Heart right ventricle (tissue), 16 donors: ENCODE data around the gene MFAP2. TPM values are rescaled to one million over a fixed set of nuclear protein-coding genes. Genes with fewer than 3 reads are reported as not detected.

Experiments used
- ATAC-seq, 8 donors: fragments of 200-7000 bp; cut with Tn5 transposase; one replicate each; pipeline ENCODE4 v1.9.1; 2020; ENCODE audit warnings: mild to moderate bottlenecking in 8 of 8, moderate library complexity in 8 of 8, moderate number of reproducible peaks in 1 of 8
- DNase-seq, 2 donors: peaks; one replicate each; pipeline ENCODE4 v3.0.0-alpha.2; 2020
- H3K27ac ChIP-seq, 10 donors: fragments of 200-600 bp; sonication (generic) in 2 of 10; one replicate each; pipeline versions ENCODE4 v1.5.0 to v1.8.0; 2020 to 2022; ENCODE audit warnings: mild to moderate bottlenecking in 3 of 10
- H3K27me3 ChIP-seq, 7 donors: fragments of 200-600 bp; one replicate each; pipeline ENCODE4 v1.8.0; 2021 to 2022; ENCODE audit warnings: mild to moderate bottlenecking in 2 of 7
- H3K36me3 ChIP-seq, 9 donors: fragments of 200-600 bp; sonication (generic) in 1 of 9; one replicate each; pipeline versions ENCODE4 v1.5.0 to v1.8.0; 2020 to 2022; ENCODE audit warnings: mild to moderate bottlenecking in 2 of 9
- H3K4me1 ChIP-seq, 9 donors: fragments of 200-600 bp; sonication (generic) in 1 of 9; one replicate each; pipeline versions ENCODE4 v1.5.0 to v1.8.0; 2020 to 2022; ENCODE audit warnings: mild to moderate bottlenecking in 4 of 9
- H3K4me3 ChIP-seq, 10 donors: fragments of 200-600 bp; sonication (generic) in 2 of 10; one replicate each; pipeline versions ENCODE4 v1.5.0 to v1.8.0; 2020 to 2022; ENCODE audit warnings: mild to moderate bottlenecking in 7 of 10, moderate library complexity in 2 of 10
- H3K9me3 ChIP-seq, 11 donors: fragments of 200-600 bp in 10 of 11; sonication (generic) in 2 of 11; one replicate each; pipeline versions ENCODE4 v1.5.0 to v1.8.0; 2013 to 2022; ENCODE audit warnings: mild to moderate bottlenecking in 2 of 11, control low read depth in 1 of 11, moderate library complexity in 1 of 11
- CTCF ChIP-seq, 9 donors: fragments of 200-600 bp; sonication (generic) in 2 of 9; IDR thresholded peaks; one replicate each; pipeline versions ENCODE4 v1.5.0 to v1.8.0; 2021 to 2022; ENCODE audit warnings: antibody characterized with exemption in 9 of 9, mild to moderate bottlenecking in 5 of 9, moderate library complexity in 1 of 9
- WGBS, 2 donors: extraction: QIAGEN DNeasy Blood & Tissue Kit; methylation state at CpG; one replicate each; pipeline ENCODE4 v1.1.7; 2013; ENCODE audit warnings: inconsistent platforms in 1 of 2; 5-methylcytosine and 5-hydroxymethylcytosine counted together
- intact Hi-C, 10 donors: fragments of 100-400 bp; cut with DNase I; formaldehyde crosslinking; loops; one replicate each; pipeline versions ENCODE4 v1.11.1 to v1.14.2; 2022
- polyA plus RNA-seq, 2 donors: library from polyadenylated mRNA; stranded (reverse); fragments of 200-250 nt; gene quantifications; one replicate each; pipeline ENCODE4 v1.2.3, GENCODE V29; 2013
- total RNA-seq, 10 donors: library from RNA; stranded (reverse); fragmentation: NEBNext Ultra II Directional in 3 of 10; extraction: Animal tissue kit (Norgen Biotek cat#: 25700) in 3 of 10; gene quantifications; one replicate each; pipeline versions ENCODE4 v1.2.1 to v1.2.4, GENCODE V29; 2021 to 2023
- donor health status: Arrhythmogenic right ventricular cardiomyopathy.
- donor health status: ischemic (EF 13 %, LVEDD 7.1; RV severe dilation, severe dysfunction).
- donor health status: healthy with polysubstance abuse.
- donor health status: DM: no; HTN: yes; CAD: no.
- donor health status: DM: no; HTN: no; CAD: no.
- donor health status: ischemic (EF 25% LVEDD 6.9; RV normal size, moderate dysfunction).
- donor health status: ischemic (EF 25% LVEDD 5.7; RV mildly dilated, moderate dysfunction).
- donor health status: healthy.
- donor health status: DM: yes; HTN: yes; CAD: no.
- donor health status: Ischemic cardiomyopathy.
- donor health status: ischemic (EF 35%, LVEDD 5.7; RV mildly dilated, moderate dysfunction).
- donor health status: nonischemic (EF 11% LVEDD 7.7; RV severe dilation, severe dysfunction).
- donor health status: DM: yes; HTN: yes; CAD: no.
- donor health status: PGD.
- donor health status: ischemic (EF 29% LVEDD 5.4; RV normal size, mild dysfunction).
- donor health status: nonischemic (EF 23%, LVEDD 6.1; RV moderate dilation, normal function).

The MFAP2 gene
- total and polyA plus RNA-seq, 12 donors, result 1.3 to 10.5 (median 2.5) TPM

- no peak overlapping the region for H3K27ac ChIP-seq
- H3K4me1 ChIP-seq, result peaks cover 0 to 3% (median 0%) of the 10 kb centered on the region in 9 donors
- ATAC-seq, result no peak
- H3K4me3 ChIP-seq, result no peak overlapping the region
- intact Hi-C loops, result loop anchor here in 1 of 10 donors (10.0 kb wide), 1 partner anchor 313 kb away; the partner anchor contains the start of gene NBPF1
- WGBS, 2 donors, result 85 to 87% methylated on average over 13 of the region's 13 CpGs
- H3K9me3 ChIP-seq, result no peaks in the 10 kb centered on the region
- DNase-seq, result no peak
- no peaks in the 10 kb centered on the region for H3K27me3 ChIP-seq
- peaks cover 0 to 23% (median 4%) of the 10 kb centered on the region in 9 donors for H3K36me3 ChIP-seq
- TF ChIP-seq CTCF (IDR thresholded peaks at IDR 0.05), result no peak
Measured at GRCh38 chr1:16927711-16928485, 52.5 kb downstream of the MFAP2 start.

- H3K27ac ChIP-seq, result no peak overlapping the region
- DNase-seq (no peak), ATAC-seq (no peak)
- TF ChIP-seq CTCF (IDR thresholded peaks at IDR 0.05), result no peak
- intact Hi-C loops, result loop anchor here in 1 of 10 donors (10.0 kb wide), 1 partner anchor 312 kb away; the partner anchor contains the start of gene NBPF1
- H3K9me3 ChIP-seq, result no peaks in the 10 kb centered on the region
- WGBS, 2 donors, result 93 to 95% methylated on average over 14 of the region's 14 CpGs
- H3K4me3 ChIP-seq, result no peak overlapping the region
- no peaks in the 10 kb centered on the region for H3K27me3 ChIP-seq
- H3K36me3 ChIP-seq, result peaks cover 0 to 16% (median 4%) of the 10 kb centered on the region in 9 donors
- H3K4me1 ChIP-seq, result peaks cover 0 to 4% (median 0%) of the 10 kb centered on the region in 9 donors
Measured at GRCh38 chr1:16927256-16927655, 53.2 kb downstream of the MFAP2 start.

- Histone ChIP-seq H3K27ac (no peak overlapping the region), H3K4me3 (no peak overlapping the region), H3K36me3 (peaks cover 0 to 14% (median 4%) of the 10 kb centered on the region in 9 donors), H3K27me3 (no peaks in the 10 kb centered on the region), H3K9me3 (no peaks in the 10 kb centered on the region), H3K4me1 (peaks cover 0 to 11% (median 4%) of the 10 kb centered on the region in 9 donors)
- no peak for DNase-seq
- intact Hi-C loops, result loop anchor here in 1 of 10 donors (10.0 kb wide), 1 partner anchor 312 kb away; the partner anchor contains the start of gene NBPF1
- 70 to 77% methylated on average over 10 of the region's 10 CpGs for WGBS, 2 donors
- no peak for TF ChIP-seq CTCF (IDR thresholded peaks at IDR 0.05)
- ATAC-seq, result no peak
Measured at GRCh38 chr1:16926491-16927073, 53.8 kb downstream of the MFAP2 start.

GRCh38 chr1:16925635-16926490 is 54.6 kb downstream of the MFAP2 start:
- Histone ChIP-seq H3K27me3 (no peaks in the 10 kb centered on the region), H3K4me3 (no peak overlapping the region), H3K4me1 (peaks cover 0 to 17% (median 9%) of the 10 kb centered on the region in 9 donors), H3K27ac (no peak overlapping the region), H3K9me3 (no peaks in the 10 kb centered on the region), H3K36me3 (peaks cover 0 to 11% (median 0%) of the 10 kb centered on the region in 9 donors)
- ATAC-seq (no peak), DNase-seq (no peak)
- intact Hi-C loops, result loop anchor here in 1 of 10 donors (10.0 kb wide), 1 partner anchor 311 kb away; the partner anchor contains the start of gene NBPF1
- 89 to 92% methylated on average over 13 of the region's 13 CpGs for WGBS, 2 donors
- no peak for TF ChIP-seq CTCF (IDR thresholded peaks at IDR 0.05)
